Stimulated activated CD8-positive, alpha-beta memory T cell treated with anti-CD3 and anti-CD28 coated beads, Interleukin-15, amount 100 ng/mL, for 4 hours (primary cell): ENCODE measurements around the gene PPP1R12A.
"Not testable (repeated sequence)": the region's sequence is repeated elsewhere in the genome, so short reads cannot be mapped to it uniquely, and the experiment has no call there.

Experiments used
- DNase-seq, 2 donors: peaks; one replicate each; pipeline ENCODE4 v3.0.0-alpha.2; 2020; ENCODE audit warnings: low read depth in 2 of 2

PPP1R12A gene

GRCh38 chr12:79841878-79842265 lies 93.0 kb downstream of the PPP1R12A start:
- DNase-seq, result no peak

DNA sequence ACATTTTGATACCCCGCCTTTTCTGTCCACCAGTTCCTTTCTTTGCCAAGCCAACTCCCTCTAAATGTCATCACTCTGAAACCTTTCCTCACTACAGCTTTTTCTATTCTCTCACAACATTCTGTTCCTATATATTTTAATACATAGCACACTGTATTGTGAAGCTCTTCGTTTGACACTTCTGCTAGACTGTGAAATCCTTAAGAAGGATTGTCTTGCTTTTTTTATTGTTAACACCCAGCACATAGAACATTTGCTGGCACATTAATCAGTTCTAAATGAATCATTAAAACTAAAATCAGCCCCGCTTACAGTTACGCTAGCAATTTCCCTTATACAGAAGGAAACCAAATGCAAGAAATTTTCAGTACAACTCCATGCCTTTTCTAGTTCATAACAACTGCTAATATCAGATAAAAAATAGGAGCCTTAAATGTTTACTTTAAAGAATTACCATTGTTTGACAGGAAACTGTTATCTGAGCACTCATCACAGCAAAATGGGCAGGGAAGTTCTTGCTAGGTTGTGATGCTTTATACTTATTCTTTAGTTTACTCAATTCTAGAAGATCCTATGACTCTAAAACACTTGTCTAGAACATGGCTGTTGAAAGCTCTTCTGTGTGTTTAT lies 93.5 kb downstream of the PPP1R12A start:
- no peak for DNase-seq

DNA sequence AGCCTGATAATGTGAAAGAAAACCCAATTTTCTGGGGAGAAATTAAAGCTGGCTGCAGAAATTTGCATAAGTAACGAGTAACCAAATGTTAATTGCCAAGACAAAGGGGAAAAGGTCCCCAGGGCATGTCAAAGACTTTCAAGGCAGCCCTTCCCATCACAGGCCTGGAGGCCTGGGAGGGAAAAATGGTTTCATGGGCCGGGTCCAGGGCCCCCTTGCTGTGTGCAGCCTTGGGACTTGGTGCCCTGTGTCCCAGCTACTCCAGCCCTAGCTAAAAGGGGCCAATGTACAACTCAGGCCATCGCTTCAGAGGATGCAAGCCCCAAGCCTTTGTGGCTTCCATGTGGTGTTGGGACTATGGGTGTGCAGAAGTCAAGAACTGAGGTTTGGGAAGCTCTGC lies 96.5 kb downstream of the PPP1R12A start:
- DNase-seq, result no peak

GRCh38 chr12:79837575-79837974 lies 97.3 kb downstream of the PPP1R12A start:
- DNase-seq, result no peak

DNA sequence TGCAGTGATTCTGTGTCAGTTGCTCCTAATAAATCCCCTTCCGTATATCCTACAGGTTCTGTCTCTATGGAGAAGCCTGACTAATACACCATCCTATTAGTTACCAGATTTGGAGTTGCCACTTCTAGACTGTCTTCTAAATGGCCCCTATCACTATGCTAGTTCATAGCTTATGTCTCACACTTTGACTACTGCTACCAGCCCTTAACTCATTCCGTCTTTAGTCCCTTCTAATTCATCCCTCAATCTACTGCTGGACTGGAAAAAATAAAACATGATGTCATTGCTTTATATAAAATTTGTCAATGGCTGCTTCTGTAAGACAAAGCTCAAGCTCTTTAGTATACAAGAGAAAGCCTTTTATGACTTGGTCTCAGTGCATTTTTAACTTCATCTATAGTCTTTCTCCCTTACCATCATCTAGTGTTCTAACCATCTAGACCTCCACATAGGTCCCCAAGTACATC lies 99.5 kb downstream of the PPP1R12A start:
- DNase-seq, result no peak

- DNase-seq, result no peak
Measured at GRCh38 chr12:79834712-79835376, 100.1 kb downstream of the PPP1R12A start.

- no peak for DNase-seq
Measured at GRCh38 chr12:79830440-79830839, 104.5 kb downstream of the PPP1R12A start.

DNA sequence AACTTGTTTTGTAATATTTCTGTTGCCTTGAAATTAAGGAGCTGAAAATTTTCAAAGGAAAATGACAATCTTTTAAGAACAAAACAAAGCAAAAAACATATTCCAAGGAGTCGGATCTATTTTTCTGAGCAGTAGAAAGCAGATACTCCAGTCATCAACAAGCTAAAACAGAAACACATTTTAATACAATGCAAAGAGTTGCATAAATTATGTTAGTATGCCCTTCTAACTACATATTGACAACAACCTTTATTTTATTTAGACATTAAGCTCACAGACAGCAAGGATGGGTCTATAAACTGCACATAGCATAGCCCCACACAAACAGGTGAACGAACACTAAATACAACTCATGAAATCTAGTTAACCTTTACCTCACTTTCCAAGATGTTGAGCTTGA lies 106.0 kb downstream of the PPP1R12A start:
- no peak for DNase-seq

GRCh38 chr12:79827484-79827883 lies 107.4 kb downstream of the PPP1R12A start:
- no peak for DNase-seq

GRCh38 chr12:79826267-79827128 lies 108.4 kb downstream of the PPP1R12A start:
- DNase-seq, result no peak

DNA sequence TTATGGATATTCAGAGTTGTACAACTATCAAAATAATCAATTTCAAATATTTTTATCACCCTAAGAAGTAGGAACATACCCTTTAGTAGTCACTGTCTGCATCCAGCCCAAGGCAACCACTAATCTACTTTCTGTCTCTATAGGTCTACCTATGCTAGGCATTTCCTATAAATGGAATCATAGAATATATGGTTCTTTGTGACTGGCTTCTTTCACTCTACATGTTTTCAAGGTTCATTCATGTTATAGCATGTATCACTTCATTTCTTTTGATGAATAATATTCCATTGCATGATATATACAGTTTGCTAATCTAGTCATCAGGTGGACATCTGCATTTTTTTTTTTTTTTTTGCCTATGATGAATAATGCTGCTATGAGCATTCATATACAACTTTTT lies 112.4 kb downstream of the PPP1R12A start:
- DNase-seq, result no peak

GRCh38 chr12:79818856-79819255 lies 116.0 kb downstream of the PPP1R12A start:
- DNase-seq, result no peak

DNA sequence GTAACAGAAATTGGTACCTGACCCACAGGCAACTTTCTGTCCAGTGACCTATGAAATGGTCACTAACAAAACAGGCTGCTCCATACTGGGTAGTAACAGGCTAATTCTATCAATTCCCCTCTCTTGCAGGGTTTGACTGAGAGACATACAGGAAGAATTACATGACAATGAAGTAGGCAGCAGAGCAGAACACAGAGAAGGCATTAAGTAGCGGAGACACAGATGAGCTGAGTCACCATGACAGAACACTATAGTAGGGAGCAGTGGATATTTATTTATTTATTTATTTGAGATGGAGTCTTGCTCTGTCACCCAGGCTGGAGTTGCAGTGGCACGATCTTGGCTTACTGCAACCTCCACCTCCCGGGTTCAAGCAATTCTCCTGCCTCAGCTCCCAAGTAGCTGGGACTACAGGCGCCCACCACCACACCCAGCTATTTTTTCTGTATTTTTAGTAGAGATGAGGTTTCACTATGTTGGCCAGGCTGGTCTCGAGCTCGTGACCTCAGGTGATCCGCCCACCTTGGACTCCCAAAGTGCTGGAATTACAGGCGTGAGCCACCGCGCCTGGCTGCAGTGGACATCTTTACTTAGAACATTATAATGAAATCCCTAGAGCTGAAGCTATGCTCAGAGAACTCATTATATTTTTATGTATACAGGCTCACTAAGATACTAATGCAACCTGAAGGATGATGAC lies 150.4 kb downstream of the PPP1R12A start:
- not testable (repeated sequence) for DNase-seq

DNA sequence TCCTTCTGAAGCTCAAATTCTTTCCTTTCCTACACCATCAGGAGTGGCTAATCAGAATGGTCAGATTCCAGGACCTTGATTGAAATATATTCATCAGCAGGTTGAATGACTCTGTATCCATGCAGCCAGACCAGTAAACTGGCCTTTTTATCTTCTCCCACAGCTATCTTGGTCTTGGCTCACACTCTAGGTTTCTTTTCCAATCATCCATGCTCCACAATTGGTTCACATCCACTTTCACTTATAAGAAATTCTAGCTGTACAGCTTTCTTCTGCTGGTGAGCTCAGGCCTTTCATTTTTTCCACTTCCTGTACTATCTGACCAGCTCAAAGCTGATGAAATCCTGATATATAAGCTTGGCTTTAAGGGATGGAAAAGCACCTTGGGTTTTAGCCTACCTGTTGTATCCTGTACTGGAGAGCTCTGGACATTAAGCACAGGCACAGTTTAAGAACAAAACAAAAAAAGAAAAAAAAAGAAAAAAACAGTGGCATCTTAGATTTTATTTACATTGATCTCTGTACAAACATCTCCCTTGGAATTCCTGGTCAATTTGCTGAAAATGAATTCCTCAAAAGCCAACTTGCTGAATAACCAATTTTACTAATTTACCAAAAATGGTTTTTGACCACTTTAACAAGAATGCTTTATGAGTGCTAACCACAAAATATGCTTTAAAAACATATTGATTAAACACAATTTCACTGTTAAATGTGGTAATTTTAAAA lies 152.6 kb downstream of the PPP1R12A start:
- no peak for DNase-seq

GRCh38 chr12:79778802-79779448 lies 156.0 kb downstream of the PPP1R12A start:
- DNase-seq, result no peak

DNA sequence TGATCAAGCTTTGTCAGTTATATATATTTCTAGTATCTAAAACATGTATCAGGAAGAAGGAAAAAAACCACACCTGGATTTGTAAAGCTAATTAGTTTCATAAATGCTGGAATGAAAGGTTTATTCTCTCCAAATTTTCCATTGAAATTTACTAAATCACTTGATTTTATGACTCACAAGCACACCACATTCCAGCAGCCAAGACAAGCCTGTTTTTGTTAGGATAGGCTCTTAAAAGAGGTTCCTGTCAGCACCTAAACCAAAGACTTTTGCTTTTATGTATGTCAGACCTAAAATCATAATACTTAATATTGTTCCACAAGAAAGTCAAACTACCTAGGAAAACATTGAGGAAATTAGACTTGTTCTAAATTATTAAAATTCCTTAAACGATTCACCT lies 158.8 kb downstream of the PPP1R12A start:
- DNase-seq, result no peak

GRCh38 chr12:79775355-79776027 lies 159.4 kb downstream of the PPP1R12A start:
- no peak for DNase-seq

GRCh38 chr12:79773896-79774295 lies 161.0 kb downstream of the PPP1R12A start:
- no peak for DNase-seq

DNA sequence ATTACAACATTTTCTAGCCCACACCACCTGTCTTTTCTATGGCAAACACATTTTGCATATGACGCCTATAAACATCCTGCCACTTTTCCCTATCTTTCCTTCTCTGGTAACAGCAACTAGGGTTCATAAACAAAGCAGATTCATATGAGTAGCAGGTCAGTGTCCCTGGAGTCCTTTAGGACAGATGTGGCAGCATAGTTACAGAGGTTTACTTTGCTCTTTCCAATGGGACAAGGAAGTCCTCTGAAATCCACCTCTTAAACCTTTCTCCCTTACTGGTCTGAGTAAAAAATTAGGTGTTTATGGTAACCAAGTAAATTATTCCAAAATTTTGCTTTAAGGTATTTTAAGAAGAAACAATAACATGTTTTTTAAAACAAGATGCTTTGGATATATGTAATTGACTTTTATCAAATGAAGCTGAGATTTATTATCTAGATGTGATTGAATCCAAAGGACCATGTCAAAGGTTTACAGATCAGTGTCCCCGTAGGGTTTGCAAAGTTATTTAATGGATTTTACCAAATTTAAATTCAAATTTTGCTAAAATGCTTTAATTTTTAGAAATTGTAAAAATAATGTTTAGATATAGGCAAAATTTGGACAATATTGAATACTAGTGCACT lies 164.9 kb downstream of the PPP1R12A start:
- DNase-seq, result no peak
